Neural crest cell (in vitro differentiated cells): ENCODE data around the gene MLC1. TPM values are rescaled to one million over a fixed set of nuclear protein-coding genes. Genes with fewer than 3 reads are reported as not detected.

Source experiments
- DNase-seq: peaks from one replicate; pipeline ENCODE4 v3.0.0; 2021; ENCODE audit warnings: low read depth, mixed read lengths, low spot score
- H3K27ac Mint-ChIP-seq: one replicate; pipeline ENCODE4 v1.8.0; 2021; ENCODE audit warnings: mild to moderate bottlenecking, mixed read lengths; ENCODE audit not compliant: unreplicated experiment
- H3K27me3 Mint-ChIP-seq: 2 replicates; pipeline ENCODE4 v1.8.0; 2021; ENCODE audit warnings: low read depth, mild to moderate bottlenecking, mixed read lengths
- H3K36me3 Mint-ChIP-seq: 2 replicates; pipeline ENCODE4 v1.8.0; 2021; ENCODE audit warnings: low read depth, mild to moderate bottlenecking, mixed read lengths
- H3K4me1 Mint-ChIP-seq: 2 replicates; pipeline ENCODE4 v1.8.0; 2021; ENCODE audit warnings: mixed read lengths
- H3K4me3 Mint-ChIP-seq: one replicate; pipeline ENCODE4 v1.8.0; 2021; ENCODE audit warnings: mild to moderate bottlenecking, mixed read lengths
- H3K9me3 Mint-ChIP-seq: 2 replicates; pipeline ENCODE4 v1.8.0; 2021; ENCODE audit warnings: mixed read lengths
- CTCF ChIP-seq: fragments of 200-600 bp; sonication (generic); conservative IDR thresholded peaks from 2 replicates; pipeline ENCODE4 v1.5.0; 2021; ENCODE audit warnings: antibody characterized with exemption, mild to moderate bottlenecking
- total RNA-seq: library from RNA; stranded (reverse); gene quantifications from 2 replicates; pipeline ENCODE4 v1.2.1, GENCODE V29; 2021

Gene MLC1
- total RNA-seq, 1 donor from 2014 or later, result 3.3 TPM

GRCh38 chr22:50044485-50045118, 40.6 kb downstream of the MLC1 start:
- TF ChIP-seq CTCF, result no peak
- peaks cover 4% of the 10 kb centered on the region for H3K9me3 Mint-ChIP-seq
- no peak overlapping the region for H3K4me3 Mint-ChIP-seq
- H3K4me1 Mint-ChIP-seq, result no peaks in the 10 kb centered on the region
- no peak overlapping the region for H3K27ac Mint-ChIP-seq
- no peak for DNase-seq
- no peaks in the 10 kb centered on the region for H3K36me3 Mint-ChIP-seq
- H3K27me3 Mint-ChIP-seq, result peaks cover 8% of the 10 kb centered on the region

GRCh38 chr22:50041361-50042065, 43.7 kb downstream of the MLC1 start:
- H3K27me3 Mint-ChIP-seq, result peaks cover 8% of the 10 kb centered on the region
- no peak overlapping the region for H3K27ac Mint-ChIP-seq
- no peaks in the 10 kb centered on the region for H3K4me1 Mint-ChIP-seq
- no peaks in the 10 kb centered on the region for H3K36me3 Mint-ChIP-seq
- no peak for TF ChIP-seq CTCF
- no peak overlapping the region for H3K4me3 Mint-ChIP-seq
- peaks cover 7% of the 10 kb centered on the region for H3K9me3 Mint-ChIP-seq
- no peak for DNase-seq

GRCh38 chr22:50040717-50041116, 44.5 kb downstream of the MLC1 start:
- no peak overlapping the region for H3K4me3 Mint-ChIP-seq
- no peaks in the 10 kb centered on the region for H3K4me1 Mint-ChIP-seq
- no peak overlapping the region for H3K27ac Mint-ChIP-seq
- H3K36me3 Mint-ChIP-seq, result no peaks in the 10 kb centered on the region
- peaks cover 7% of the 10 kb centered on the region for H3K9me3 Mint-ChIP-seq
- DNase-seq, result no peak
- H3K27me3 Mint-ChIP-seq, result peaks cover 8% of the 10 kb centered on the region
- no peak for TF ChIP-seq CTCF

GRCh38 chr22:50039669-50040443, 45.4 kb downstream of the MLC1 start:
- no peak overlapping the region for H3K4me3 Mint-ChIP-seq

More at GRCh38 chr22:50039669-50040443, 45.4 kb downstream of the MLC1 start:
- no peak for TF ChIP-seq CTCF
- Mint-ChIP-seq H3K27me3 (peaks cover 8% of the 10 kb centered on the region), H3K9me3 (peaks cover 7% of the 10 kb centered on the region), H3K27ac (no peak overlapping the region), H3K4me1 (no peaks in the 10 kb centered on the region), H3K36me3 (no peaks in the 10 kb centered on the region)
- DNase-seq, result no peak
